OCI-LY1 (cell line): ENCODE measurements around the gene CALHM2.

ENCODE experiments used
- H2AFZ ChIP-seq: fragments of 200-600 bp; sonication (generic), shearing (Covaris generic); 2 replicates; pipeline ENCODE4 v1.6.0; 2014; ENCODE audit warnings: antibody characterized with exemption, mild to moderate bottlenecking, low read length
- H3F3A ChIP-seq: fragments of 200-600 bp; sonication (generic), shearing (Covaris generic); 2 replicates; pipeline ENCODE4 v1.6.0; 2014; ENCODE audit warnings: mild to moderate bottlenecking, antibody characterized with exemption, low read length, moderate library complexity; ENCODE audit not compliant: insufficient read depth
- H3K27ac ChIP-seq: fragments of 200-600 bp; sonication (generic); 2 replicates; pipeline ENCODE4 v1.5.1; 2014; ENCODE audit warnings: low read length, mixed run types, mild to moderate bottlenecking, low read depth; ENCODE audit not compliant: poor library complexity, severe bottlenecking
- H3K27me3 ChIP-seq: fragments of 200-600 bp; sonication (generic); 2 replicates; pipeline ENCODE4 v1.6.0; 2014; ENCODE audit warnings: antibody characterized with exemption, mild to moderate bottlenecking, low read length, moderate library complexity; ENCODE audit not compliant: insufficient read depth
- H3K36me3 ChIP-seq: fragments of 200-600 bp; sonication (generic); 2 replicates; pipeline ENCODE4 v1.6.1; 2014; ENCODE audit warnings: mild to moderate bottlenecking, antibody characterized with exemption, low read length, moderate library complexity, mixed read lengths; ENCODE audit not compliant: insufficient read depth
- H3K4me1 ChIP-seq: fragments of 200-600 bp; sonication (generic); 2 replicates; pipeline ENCODE4 v1.5.1; 2014; ENCODE audit warnings: mild to moderate bottlenecking, low read length, moderate library complexity; ENCODE audit not compliant: insufficient read depth, severe bottlenecking
- H3K4me2 ChIP-seq: fragments of 200-600 bp; sonication (generic), shearing (Covaris generic); 2 replicates; pipeline ENCODE4 v1.6.1; 2014; ENCODE audit warnings: low read length
- H3K4me3 ChIP-seq: fragments of 200-600 bp; sonication (generic); 2 replicates; pipeline ENCODE4 v1.5.1; 2014; ENCODE audit warnings: low read length, low read depth, mild to moderate bottlenecking, mixed read lengths; ENCODE audit not compliant: poor library complexity, severe bottlenecking
- H3K79me2 ChIP-seq: fragments of 200-600 bp; shearing (Covaris generic); 2 replicates; pipeline ENCODE4 v1.6.1; 2016; ENCODE audit warnings: mixed run types, low read length, mixed read lengths; ENCODE audit not compliant: insufficient read depth
- H3K9ac ChIP-seq: fragments of 200-600 bp; sonication (generic), shearing (Covaris generic); 2 replicates; pipeline ENCODE4 v1.6.1; 2014; ENCODE audit warnings: mild to moderate bottlenecking, low read length, mixed read lengths
- H3K9me2 ChIP-seq: fragments of 200-600 bp; sonication (generic), shearing (Covaris generic); 2 replicates; pipeline ENCODE4 v1.6.1; 2014; ENCODE audit warnings: low read depth, mild to moderate bottlenecking, low read length, mixed read lengths
- H3K9me3 ChIP-seq: fragments of 200-600 bp; shearing (Covaris generic); 2 replicates; pipeline ENCODE4 v1.6.1; 2014; ENCODE audit warnings: low read length, mixed read lengths
- H4K20me1 ChIP-seq: fragments of 200-600 bp; sonication (generic), shearing (Covaris generic); 2 replicates; pipeline ENCODE4 v1.6.0; 2016; ENCODE audit warnings: mild to moderate bottlenecking, low read length; ENCODE audit not compliant: insufficient read depth
- EZH2 ChIP-seq: fragments of 200-600 bp; sonication (generic), shearing (Covaris generic); IDR thresholded peaks from 2 replicates; pipeline ENCODE4 v1.8.0; 2017; ENCODE audit warnings: borderline replicate concordance, mixed run types, mild to moderate bottlenecking, antibody characterized with exemption, low read length, moderate library complexity, mixed read lengths
- TF ChIP-seq, protein P1 (sequence below): fragments of 200-600 bp; sonication (generic), shearing (Covaris generic); IDR thresholded peaks from 2 replicates; pipeline ENCODE4 v1.5.1; 2017; ENCODE audit warnings: mild to moderate bottlenecking, antibody characterized with exemption, low read length, moderate library complexity, mixed read lengths

Gene CALHM2

DNA sequence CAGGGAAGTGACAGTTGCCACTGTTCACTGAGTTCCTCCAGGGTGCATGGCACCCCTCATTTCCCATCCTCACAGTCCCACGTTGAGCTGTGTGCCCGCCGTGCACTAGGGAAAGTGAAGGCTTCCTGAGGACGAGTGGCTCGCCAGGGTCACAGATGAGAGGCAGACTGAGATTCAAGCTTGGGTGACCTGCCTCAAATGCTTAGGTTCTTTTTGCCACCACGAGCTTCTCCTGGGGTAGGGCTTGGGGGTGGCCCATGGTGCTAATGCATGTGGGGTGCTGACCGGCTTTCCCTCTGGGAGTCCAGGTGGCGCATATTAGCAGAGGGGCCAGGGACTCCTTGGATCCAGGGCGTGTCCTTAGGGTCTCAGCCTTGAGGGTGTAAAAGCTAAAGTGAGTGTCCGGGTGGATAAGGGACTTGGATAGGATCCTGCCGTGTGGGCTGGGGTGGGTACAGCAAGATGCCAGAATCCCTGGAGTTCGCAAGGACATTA is 1.9 kb downstream of the CALHM2 start:
- Histone ChIP-seq H2AFZ (no peak overlapping the region), H3K36me3 (peaks cover 37% of the 10 kb centered on the region), H4K20me1 (no peaks in the 10 kb centered on the region), H3K4me1 (peaks cover 11% of the 10 kb centered on the region), H3K27me3 (no peaks in the 10 kb centered on the region), H3K79me2 (no peaks in the 10 kb centered on the region), H3K9ac (no peak overlapping the region), H3K4me2 (no peak overlapping the region), H3K9me2 (no peaks in the 10 kb centered on the region), H3K9me3 (no peaks in the 10 kb centered on the region), H3F3A (no peaks in the 10 kb centered on the region; the same call in 1 of the 2 replicates), H3K27ac (no peak overlapping the region), H3K4me3 (no peak overlapping the region)
- TF ChIP-seq EZH2 = no peak
- TF ChIP-seq, protein P1, sequence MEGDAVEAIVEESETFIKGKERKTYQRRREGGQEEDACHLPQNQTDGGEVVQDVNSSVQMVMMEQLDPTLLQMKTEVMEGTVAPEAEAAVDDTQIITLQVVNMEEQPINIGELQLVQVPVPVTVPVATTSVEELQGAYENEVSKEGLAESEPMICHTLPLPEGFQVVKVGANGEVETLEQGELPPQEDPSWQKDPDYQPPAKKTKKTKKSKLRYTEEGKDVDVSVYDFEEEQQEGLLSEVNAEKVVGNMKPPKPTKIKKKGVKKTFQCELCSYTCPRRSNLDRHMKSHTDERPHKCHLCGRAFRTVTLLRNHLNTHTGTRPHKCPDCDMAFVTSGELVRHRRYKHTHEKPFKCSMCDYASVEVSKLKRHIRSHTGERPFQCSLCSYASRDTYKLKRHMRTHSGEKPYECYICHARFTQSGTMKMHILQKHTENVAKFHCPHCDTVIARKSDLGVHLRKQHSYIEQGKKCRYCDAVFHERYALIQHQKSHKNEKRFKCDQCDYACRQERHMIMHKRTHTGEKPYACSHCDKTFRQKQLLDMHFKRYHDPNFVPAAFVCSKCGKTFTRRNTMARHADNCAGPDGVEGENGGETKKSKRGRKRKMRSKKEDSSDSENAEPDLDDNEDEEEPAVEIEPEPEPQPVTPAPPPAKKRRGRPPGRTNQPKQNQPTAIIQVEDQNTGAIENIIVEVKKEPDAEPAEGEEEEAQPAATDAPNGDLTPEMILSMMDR = no peak

DNA sequence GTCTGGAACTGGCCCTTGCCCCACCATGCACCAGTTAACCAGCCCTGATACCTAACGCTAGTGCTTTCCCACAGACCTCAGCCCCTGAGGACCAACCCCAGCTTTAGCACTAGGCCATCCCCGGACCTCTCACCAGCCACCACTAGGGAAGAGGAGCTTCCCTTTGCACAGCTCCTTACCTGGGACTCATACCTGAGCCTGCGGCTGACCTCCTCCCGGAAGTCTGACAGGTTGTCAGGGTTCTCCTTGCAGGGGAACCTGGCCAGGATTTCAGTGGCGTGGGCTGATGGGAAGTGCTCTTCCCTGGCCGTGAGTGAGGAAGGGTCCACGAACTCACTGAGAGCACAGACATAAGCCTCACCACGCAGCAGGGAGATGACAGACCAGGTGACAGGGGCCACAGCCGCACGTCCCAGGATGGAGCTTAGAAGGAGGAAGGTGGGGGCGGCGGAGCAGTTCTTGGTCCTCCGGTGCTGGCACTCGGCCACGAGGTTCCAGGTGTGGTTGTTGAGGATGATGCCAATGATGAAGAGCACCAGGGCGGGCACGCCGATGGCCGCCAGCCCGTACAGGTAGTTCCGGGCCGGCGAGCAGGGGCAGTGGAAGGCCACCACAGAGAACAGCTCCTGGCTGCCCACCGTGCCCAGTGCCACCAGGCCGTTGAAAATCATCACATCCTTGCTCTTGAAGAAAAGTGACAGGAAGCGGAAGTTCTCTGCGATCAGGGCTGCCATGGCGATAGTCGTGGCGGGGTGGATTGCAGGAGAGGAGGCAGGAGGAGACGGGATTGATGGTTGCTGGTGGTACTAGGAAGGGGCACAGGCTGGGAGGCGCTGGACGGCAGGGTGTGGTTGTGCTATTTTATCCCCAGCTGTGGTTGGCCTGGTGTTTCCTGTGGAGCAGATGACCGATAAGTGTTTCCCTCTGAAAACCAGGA is 2.7 kb downstream of the CALHM2 start:
- H3K79me2 ChIP-seq = no peaks in the 10 kb centered on the region
- H3K4me3 ChIP-seq = no peak overlapping the region
- no peak overlapping the region for H3K27ac ChIP-seq
- peaks cover 45% of the 10 kb centered on the region for H3K36me3 ChIP-seq
- H3K9me2 ChIP-seq = no peaks in the 10 kb centered on the region
- H3F3A ChIP-seq = no peaks in the 10 kb centered on the region; the same call in 1 of the 2 replicates
- H3K27me3 ChIP-seq = no peaks in the 10 kb centered on the region
- H3K4me1 ChIP-seq = peaks cover 11% of the 10 kb centered on the region
- H3K9ac ChIP-seq = no peak overlapping the region
- no peaks in the 10 kb centered on the region for H3K9me3 ChIP-seq
- no peaks in the 10 kb centered on the region for H4K20me1 ChIP-seq
- no peak overlapping the region for H2AFZ ChIP-seq
- no peak overlapping the region for H3K4me2 ChIP-seq
- no peak for TF ChIP-seq EZH2
- TF ChIP-seq, protein P1 = no peak

DNA sequence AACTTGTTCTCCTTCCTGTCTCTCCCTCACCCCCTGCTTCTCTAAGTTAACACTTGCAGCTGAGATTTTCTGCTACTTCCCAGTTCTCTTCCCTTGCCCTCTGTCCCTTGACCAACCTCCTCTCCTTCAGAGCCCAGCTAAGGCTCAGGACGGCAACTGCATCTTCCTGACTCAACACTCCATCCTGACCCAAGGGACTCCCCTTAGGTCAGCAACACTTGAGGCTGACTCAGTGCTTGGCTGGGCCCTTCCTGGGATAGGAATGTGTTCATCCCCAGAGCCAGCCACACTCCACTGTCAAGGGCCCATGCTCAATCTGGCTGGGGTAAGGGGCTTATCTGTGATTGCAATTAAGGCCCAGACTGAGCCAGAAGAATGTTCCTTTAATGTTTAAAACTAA is 3.4 kb downstream of the CALHM2 start:
- H3K4me1 ChIP-seq = peaks cover 11% of the 10 kb centered on the region
- H3F3A ChIP-seq = no peaks in the 10 kb centered on the region
- no peak overlapping the region for H3K4me2 ChIP-seq
- TF ChIP-seq, protein P1 = no peak
- no peak for TF ChIP-seq EZH2
- H3K4me3 ChIP-seq = no peak overlapping the region
- H4K20me1 ChIP-seq = no peaks in the 10 kb centered on the region
- no peak overlapping the region for H2AFZ ChIP-seq
- no peak overlapping the region for H3K27ac ChIP-seq
- H3K9ac ChIP-seq = no peak overlapping the region
- H3K27me3 ChIP-seq = no peaks in the 10 kb centered on the region
- no peaks in the 10 kb centered on the region for H3K9me3 ChIP-seq
- peaks cover 52% of the 10 kb centered on the region for H3K36me3 ChIP-seq
- H3K79me2 ChIP-seq = no peaks in the 10 kb centered on the region
- H3K9me2 ChIP-seq = no peaks in the 10 kb centered on the region
